GM19452 (cell line): ENCODE data around the gene NRXN3.

ENCODE experiments used
- ATAC-seq: cut with Tn5 transposase; IDR thresholded peaks from one replicate; pipeline ENCODE4 v1.9.1; 2021; ENCODE audit not compliant: unreplicated experiment

The NRXN3 gene

DNA sequence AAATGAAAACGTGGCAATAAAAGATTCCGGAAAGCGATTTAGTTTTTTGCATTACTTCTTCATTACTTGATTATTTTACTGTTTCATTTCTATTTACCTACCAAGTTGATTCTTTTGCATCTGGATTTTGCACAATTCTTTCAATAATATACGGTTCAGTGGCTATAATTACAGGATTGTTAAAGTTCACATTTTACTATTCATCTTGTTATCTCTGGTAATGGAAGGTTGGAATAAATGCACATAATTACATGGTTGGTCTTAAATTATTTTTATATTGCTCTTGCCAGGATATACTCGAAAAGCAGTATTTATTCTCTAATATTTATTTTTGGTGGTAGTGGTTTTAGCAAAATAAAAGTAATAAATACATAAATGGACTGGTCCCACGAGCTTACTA lies 1203.3 kb downstream of the NRXN3 start:
- ATAC-seq, result no peak

GRCh38 chr14:79375356-79375755 lies 1205.2 kb downstream of the NRXN3 start:
- no peak for ATAC-seq

- no peak for ATAC-seq
Measured at GRCh38 chr14:79376557-79376956, 1206.4 kb downstream of the NRXN3 start.

- ATAC-seq, result no peak
Measured at GRCh38 chr14:79378020-79378419, 1207.8 kb downstream of the NRXN3 start.

- ATAC-seq, result no peak
Measured at GRCh38 chr14:79379266-79379665, 1209.1 kb downstream of the NRXN3 start.

GRCh38 chr14:79383031-79383430 lies 1212.9 kb downstream of the NRXN3 start:
- no peak for ATAC-seq

DNA sequence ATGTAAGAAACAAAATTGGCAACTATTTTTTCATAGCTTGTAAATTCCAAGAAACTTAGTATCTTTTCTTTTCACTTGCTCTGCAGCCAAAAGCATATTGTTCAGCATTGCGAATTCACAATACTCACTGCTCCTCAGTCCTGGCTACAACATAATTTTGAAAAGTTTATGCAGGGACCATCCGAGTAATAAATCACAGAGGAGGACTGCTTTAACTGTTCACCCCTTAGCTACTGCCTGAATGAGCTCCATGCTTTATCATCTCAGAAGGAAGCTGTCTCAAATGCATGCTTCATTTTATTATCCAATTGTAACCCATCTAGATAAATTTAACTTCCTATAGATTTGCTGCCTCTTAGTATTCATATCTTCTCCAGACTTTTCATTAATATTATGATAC lies 1213.3 kb downstream of the NRXN3 start:
- no peak for ATAC-seq

DNA sequence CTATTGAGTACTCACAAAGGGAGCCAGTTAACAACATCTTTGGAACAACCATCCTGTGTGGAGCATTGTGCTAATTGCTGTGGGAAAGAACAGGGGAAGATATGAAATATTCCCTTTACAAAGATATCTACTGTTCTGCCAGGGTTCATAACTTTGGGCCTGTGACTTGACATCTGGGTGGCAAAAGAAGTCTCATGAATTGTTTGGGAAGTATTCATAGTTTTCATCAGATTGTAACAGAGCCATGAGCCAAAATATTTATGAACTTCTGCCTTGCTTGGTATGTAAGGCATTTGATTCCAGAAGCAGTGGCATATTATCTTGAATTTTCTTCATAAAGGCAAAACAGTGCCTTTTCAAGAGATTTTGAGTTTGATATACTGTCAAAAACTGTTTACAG lies 1224.9 kb downstream of the NRXN3 start:
- no peak for ATAC-seq

GRCh38 chr14:79404874-79405511 lies 1234.8 kb downstream of the NRXN3 start:
- no peak for ATAC-seq

- no peak for ATAC-seq
Measured at GRCh38 chr14:79405512-79405910, 1235.3 kb downstream of the NRXN3 start.

DNA sequence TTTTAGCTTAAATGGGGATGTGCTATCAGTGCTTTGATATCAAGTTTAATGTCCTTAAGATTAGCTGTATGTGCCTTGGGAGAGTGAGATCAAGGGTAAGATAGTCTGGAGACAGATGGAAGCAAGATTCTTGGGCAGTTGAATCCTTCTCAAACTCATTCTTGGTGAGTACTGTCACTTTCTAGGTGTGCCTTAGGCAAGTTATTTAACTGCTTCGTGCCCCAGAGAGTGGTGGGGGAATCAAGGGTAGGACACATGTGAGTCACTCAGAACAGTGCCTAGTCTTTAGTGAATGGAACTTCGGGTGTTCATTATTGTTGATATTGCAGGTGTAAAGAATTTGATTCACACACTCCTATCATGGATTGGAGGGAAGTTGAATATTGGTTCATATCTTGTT lies 1237.4 kb downstream of the NRXN3 start:
- no peak for ATAC-seq

GRCh38 chr14:79408696-79409095 lies 1238.5 kb downstream of the NRXN3 start:
- ATAC-seq, result no peak

DNA sequence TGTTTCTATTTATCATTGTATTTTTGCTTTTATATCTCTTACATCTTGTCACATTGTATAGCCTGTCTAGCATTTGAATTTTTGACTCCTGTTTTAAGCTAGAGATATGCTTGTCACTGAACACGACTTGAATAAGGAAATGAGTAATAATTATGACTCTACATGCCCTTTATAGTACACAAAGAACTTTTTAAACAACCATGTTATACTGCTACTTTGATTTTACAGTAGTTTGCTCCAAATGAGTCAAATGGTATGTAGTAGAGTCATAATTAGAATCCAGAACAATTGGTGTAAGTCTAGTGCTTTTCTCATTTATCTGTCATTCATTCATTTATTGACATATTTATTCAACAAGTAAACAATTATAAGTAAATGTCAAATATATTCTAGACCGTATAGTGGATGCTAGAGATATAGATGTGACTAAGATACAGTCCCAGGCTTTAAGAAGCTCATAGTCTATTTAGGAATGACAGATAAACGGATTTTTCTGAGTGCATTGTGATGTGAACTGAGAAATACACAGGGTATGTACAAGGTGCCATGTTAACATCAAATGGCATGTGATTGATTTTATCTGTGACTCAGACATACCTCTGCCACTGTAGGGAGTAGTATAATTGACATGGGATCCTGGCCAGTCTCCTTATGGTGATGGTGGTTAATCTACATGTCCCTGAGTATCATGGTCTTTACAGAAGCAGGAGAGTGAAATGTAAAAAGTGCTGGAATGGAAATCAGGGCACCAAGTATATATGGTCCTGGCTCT lies 1241.4 kb downstream of the NRXN3 start:
- no peak for ATAC-seq

GRCh38 chr14:79412822-79413221 lies 1242.6 kb downstream of the NRXN3 start:
- no peak for ATAC-seq

DNA sequence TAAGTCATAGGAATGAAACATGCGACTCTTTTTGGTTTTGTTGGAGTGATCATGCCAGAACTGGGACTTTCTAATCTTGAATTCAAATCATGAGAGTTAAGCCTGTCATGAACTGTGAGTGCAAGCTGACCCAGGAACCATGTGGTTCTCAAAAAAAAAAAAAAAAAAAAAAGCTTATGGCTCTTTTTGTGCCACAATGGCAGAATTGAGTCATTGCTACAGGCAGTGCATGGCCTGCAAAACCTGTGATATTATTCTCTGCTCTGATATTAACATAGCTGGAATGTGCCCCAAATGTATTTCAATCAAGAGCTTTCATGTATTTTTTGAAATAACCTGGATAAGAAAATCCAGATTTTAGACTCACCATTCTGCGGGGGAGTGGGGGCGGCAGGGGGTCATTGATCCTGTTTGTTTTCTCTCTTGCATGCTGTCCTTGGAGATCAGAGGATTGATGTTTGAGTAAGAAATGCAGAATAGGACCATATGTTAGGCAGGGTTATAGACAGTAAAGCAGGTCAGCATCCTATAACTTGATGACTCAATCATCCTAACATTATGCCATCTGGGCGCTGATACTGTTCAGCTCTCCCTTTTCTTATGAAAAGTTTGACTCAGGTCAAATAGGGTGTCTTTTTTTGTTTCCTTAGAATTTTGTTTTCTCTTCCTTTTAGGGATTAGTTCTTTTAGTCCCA lies 1243.7 kb downstream of the NRXN3 start:
- no peak for ATAC-seq

DNA sequence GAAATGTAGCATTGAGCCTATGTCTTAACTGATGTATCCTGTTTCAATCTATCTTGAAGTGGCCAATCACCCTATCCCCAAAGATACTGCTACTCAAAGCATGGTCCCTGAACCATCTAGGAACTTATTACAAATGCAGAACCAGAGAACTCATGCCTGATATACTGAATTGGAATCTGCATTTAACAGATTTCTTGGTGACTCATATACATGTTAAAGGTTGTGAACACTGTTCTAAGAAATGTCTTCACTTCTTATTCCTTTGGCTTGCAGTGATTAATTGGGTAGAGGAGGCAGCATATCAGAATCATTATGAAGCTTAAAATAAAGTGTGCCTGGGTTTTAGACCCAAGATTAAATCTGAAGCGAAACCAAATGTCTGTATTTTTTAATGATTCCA lies 1245.6 kb downstream of the NRXN3 start:
- no peak for ATAC-seq

GRCh38 chr14:79417961-79418360 lies 1247.8 kb downstream of the NRXN3 start:
- no peak for ATAC-seq

DNA sequence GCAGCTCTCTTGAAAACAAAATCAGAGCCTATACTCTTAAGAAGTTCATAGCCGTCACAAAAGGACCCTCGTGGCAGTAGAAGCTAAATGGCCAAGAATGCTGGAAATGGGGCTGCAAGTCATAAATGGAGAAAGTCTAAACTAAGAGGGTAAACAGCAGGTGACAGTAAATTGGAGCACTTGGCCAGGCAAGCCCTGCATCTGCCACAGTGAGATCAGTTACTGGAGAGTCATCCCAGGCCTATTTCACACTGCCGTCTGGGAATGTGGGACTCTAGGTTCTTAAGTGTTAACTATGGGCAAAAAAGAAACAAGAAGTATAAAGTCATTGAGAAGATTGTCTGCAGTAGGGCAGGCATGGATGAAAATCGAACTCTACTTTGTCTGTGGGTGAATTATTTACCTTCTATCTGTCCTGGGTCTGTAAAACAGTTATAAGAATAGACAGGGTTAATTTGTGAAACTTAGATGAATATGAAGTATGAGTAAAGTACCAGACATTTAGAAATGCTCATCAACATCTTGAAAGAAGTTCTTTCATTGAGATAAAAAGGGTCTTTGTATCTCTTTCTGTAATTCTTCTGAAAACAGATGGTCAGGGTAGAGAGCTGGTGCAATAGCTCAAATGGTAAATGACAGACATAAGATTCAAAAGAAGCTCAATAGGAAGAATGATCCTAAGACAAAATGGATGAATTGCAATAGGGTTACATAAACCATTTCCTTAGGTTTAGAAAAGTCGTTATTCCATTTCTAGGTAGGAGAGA lies 1248.7 kb downstream of the NRXN3 start:
- ATAC-seq, result no peak

DNA sequence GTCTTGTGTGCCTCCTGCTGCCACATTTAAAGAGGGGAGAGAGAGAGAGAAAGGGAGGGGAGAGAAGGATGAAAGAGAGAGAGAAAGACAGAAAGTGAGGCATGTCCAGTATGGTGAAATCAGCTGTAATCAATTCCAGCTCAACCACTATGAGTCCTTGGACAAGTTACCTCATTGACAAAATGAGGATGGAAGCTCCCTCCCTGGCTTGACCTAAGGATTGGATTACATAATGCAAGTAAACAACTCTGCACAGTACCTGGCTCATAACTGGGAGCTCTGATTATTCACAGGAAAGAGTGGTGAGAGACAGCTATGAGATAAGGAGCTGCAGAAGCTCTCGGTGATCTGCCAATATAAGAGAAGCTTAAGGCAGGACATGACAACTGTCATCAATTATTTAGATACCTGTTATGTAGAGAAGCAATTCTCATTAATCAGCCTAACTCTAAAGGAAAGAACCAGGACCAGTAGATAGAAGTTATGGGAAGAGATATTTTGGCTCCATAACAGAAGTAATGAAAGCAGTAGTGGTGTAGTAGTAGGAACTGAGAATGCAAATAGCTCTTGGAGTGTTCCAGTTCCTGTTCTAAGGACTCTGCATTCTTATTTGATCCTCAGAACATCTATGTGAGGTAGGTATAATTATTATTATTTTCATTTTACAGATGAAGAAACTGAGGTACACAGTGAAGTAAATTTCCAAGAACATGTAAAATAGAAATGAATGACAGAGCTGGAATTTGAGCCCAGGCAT lies 1249.6 kb downstream of the NRXN3 start:
- no peak for ATAC-seq

DNA sequence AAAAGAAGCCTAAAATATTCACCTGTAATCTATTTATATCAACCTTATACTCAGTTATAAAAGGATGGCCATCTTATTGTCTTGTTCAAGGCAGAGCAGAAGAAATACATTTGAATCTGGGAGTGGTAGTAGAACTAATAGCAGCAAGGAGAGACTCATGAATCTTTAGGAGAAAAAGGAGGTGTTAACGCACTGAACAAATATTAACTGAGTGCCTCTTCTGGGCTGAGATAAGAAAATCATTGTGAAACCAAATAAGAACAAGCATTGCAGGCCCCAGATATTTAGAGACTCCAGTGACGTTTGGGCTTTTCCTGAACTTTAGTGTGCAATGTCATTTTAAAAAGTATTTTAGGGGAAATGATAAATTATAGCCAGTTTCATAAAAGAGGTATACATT lies 1250.6 kb downstream of the NRXN3 start:
- ATAC-seq, result no peak

DNA sequence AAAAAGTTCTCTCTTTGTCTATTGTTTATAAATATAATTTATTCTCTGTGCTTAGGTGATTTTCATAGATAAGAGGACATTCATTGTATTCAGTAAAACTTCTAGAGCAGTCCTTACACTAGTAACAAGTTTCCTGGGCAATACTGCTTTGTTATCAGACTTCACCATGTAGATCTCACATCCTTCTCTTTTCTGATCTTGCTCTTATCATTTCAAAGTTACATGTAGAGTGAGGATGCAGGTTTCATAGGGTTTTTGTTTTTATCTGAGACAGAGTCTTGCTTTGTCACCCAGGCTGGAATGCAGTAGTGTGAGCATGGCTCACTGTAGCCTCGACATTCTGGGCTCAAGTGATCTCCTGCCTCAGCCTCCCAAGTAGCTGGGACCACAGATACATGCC lies 1251.6 kb downstream of the NRXN3 start:
- ATAC-seq, result no peak
